Progenitor cell of endocrine pancreas (in vitro differentiated cells): Measurements from ENCODE around the gene CEP55. TPM values are rescaled to one million over a fixed set of nuclear protein-coding genes. Genes with fewer than 3 reads are reported as not detected.

ENCODE experiments used
- DNase-seq: peaks from one replicate; pipeline ENCODE4 v3.0.0; 2021; ENCODE audit warnings: low spot score; ENCODE audit not compliant: unreplicated experiment
- H3K27ac Mint-ChIP-seq: 2 replicates; pipeline ENCODE4 v1.8.0; 2021; ENCODE audit warnings: mild to moderate bottlenecking, moderate library complexity, mixed read lengths
- H3K27me3 Mint-ChIP-seq: 2 replicates; pipeline ENCODE4 v1.8.0; 2021; ENCODE audit warnings: mixed read lengths
- H3K36me3 Mint-ChIP-seq: 2 replicates; pipeline ENCODE4 v1.8.0; 2022; ENCODE audit warnings: mixed read lengths; ENCODE audit not compliant: insufficient read depth
- H3K4me1 Mint-ChIP-seq: 2 replicates; pipeline ENCODE4 v1.8.0; 2021; ENCODE audit warnings: low read depth, mixed read lengths
- H3K4me3 Mint-ChIP-seq: 2 replicates; pipeline ENCODE4 v1.8.0; 2021; ENCODE audit warnings: low read depth, mild to moderate bottlenecking, moderate library complexity, mixed read lengths
- H3K9me3 Mint-ChIP-seq: 2 replicates; pipeline ENCODE4 v1.8.0; 2021; ENCODE audit warnings: low read depth, mixed read lengths
- total RNA-seq: library from RNA; stranded (reverse); gene quantifications from 2 replicates; pipeline ENCODE4 v1.2.1, GENCODE V29; 2021
- TF ChIP-seq, protein P1 (sequence below): fragments of 200-600 bp; sonication (generic); IDR thresholded peaks from one replicate; pipeline ENCODE4 v1.5.0; 2021; ENCODE audit warnings: antibody characterized with exemption, mild to moderate bottlenecking; ENCODE audit not compliant: unreplicated experiment

CEP55 gene
- total RNA-seq, 1 donor from 2014 or later, result 9.1 TPM

GRCh38 chr10:93459466-93459865 is 36.9 kb upstream of the CEP55 start:
- H3K4me3 Mint-ChIP-seq, result no peak overlapping the region
- TF ChIP-seq, protein P1, sequence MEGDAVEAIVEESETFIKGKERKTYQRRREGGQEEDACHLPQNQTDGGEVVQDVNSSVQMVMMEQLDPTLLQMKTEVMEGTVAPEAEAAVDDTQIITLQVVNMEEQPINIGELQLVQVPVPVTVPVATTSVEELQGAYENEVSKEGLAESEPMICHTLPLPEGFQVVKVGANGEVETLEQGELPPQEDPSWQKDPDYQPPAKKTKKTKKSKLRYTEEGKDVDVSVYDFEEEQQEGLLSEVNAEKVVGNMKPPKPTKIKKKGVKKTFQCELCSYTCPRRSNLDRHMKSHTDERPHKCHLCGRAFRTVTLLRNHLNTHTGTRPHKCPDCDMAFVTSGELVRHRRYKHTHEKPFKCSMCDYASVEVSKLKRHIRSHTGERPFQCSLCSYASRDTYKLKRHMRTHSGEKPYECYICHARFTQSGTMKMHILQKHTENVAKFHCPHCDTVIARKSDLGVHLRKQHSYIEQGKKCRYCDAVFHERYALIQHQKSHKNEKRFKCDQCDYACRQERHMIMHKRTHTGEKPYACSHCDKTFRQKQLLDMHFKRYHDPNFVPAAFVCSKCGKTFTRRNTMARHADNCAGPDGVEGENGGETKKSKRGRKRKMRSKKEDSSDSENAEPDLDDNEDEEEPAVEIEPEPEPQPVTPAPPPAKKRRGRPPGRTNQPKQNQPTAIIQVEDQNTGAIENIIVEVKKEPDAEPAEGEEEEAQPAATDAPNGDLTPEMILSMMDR, result no peak
- H3K9me3 Mint-ChIP-seq, result no peaks in the 10 kb centered on the region
- H3K27me3 Mint-ChIP-seq, result no peaks in the 10 kb centered on the region
- DNase-seq, result no peak
- H3K4me1 Mint-ChIP-seq, result peaks cover 39% of the 10 kb centered on the region
- H3K36me3 Mint-ChIP-seq, result peaks cover 5% of the 10 kb centered on the region
- H3K27ac Mint-ChIP-seq, result peak overlapping the region; percentile 98

- TF ChIP-seq, protein P1, result no peak
- H3K4me3 Mint-ChIP-seq, result no peak overlapping the region
- peaks cover 5% of the 10 kb centered on the region for H3K36me3 Mint-ChIP-seq
- no peaks in the 10 kb centered on the region for H3K9me3 Mint-ChIP-seq
- H3K27ac Mint-ChIP-seq, result peak overlapping the region; percentile 31
- H3K27me3 Mint-ChIP-seq, result no peaks in the 10 kb centered on the region
- peaks cover 37% of the 10 kb centered on the region for H3K4me1 Mint-ChIP-seq
- no peak for DNase-seq
Measured at GRCh38 chr10:93461109-93461806, 35.2 kb upstream of the CEP55 start.

DNA sequence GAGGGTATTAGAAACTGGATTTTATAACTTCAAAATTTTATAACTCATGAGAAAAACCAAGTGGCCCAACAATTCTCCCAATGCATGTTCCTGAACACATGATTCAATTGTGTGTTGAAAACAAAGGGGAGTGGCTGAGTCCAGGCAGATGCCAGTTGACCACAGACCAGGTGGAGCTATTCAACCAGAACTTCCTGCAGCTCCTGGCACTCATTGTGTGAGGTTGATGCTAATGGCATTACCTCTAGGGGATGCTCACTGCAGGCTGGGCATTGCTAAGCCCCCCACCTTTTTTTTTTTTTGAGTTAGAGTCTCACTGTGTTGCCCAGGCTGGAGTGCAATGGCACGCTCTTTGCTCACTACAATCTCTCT is 34.6 kb upstream of the CEP55 start:
- Mint-ChIP-seq H3K36me3 (peaks cover 5% of the 10 kb centered on the region), H3K9me3 (no peaks in the 10 kb centered on the region), H3K4me3 (no peak overlapping the region), H3K27ac (no peak overlapping the region), H3K27me3 (no peaks in the 10 kb centered on the region), H3K4me1 (peaks cover 34% of the 10 kb centered on the region)
- DNase-seq, result no peak
- TF ChIP-seq, protein P1, result no peak

GRCh38 chr10:93462371-93462770 is 34.0 kb upstream of the CEP55 start:
- Mint-ChIP-seq H3K36me3 (peaks cover 5% of the 10 kb centered on the region), H3K4me1 (peaks cover 31% of the 10 kb centered on the region), H3K27ac (no peak overlapping the region), H3K9me3 (no peaks in the 10 kb centered on the region), H3K4me3 (no peak overlapping the region), H3K27me3 (no peaks in the 10 kb centered on the region)
- TF ChIP-seq, protein P1, result no peak
- no peak for DNase-seq

GRCh38 chr10:93462881-93463280 is 33.5 kb upstream of the CEP55 start:
- Mint-ChIP-seq H3K9me3 (no peaks in the 10 kb centered on the region), H3K4me1 (peaks cover 30% of the 10 kb centered on the region), H3K27ac (no peak overlapping the region), H3K27me3 (no peaks in the 10 kb centered on the region), H3K36me3 (peaks cover 5% of the 10 kb centered on the region), H3K4me3 (no peak overlapping the region)
- DNase-seq, result no peak
- TF ChIP-seq, protein P1, result no peak
